ENCODE results near the gene KIF26A.

KIF26A gene

DNA sequence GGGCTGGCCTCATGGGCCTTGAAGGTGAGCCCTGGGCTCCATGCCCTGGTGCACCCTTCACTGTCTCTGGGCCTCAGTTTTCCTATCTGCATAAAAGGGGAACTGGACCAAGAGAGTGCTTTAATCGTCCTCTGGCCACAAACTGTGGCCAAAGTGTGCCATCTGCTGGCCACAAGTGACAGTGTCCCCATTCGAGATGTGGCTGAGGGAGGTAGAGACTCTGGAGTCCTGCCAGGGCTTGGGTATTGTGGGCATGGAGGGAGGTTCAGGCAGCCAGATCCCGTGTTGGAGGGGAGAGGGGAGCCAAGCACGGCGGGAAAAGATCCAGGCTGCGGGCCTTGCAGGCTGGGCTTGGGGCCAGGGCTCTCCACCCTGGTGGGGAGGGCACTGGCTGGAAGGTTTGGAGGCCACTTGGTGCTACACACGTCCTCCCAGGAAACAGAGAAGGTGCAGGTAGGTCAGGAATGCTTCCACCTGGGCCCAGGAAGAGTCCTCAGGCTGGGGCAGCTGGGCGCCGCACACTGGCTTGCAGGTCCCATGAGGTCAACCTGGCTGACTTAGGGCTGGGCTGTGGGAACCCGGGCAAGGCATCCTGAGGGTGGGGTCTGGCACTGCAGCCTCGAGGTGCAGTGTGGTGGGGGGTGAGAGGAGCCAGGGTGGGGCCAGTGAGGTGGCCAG lies 7.3 kb upstream of the KIF26A start:
- no peak overlapping the region for H3K4me3 ChIP-seq (ENCODE audit: low read depth, low read length)
- TF ChIP-seq CTCF (IDR thresholded peaks at IDR 0.05; ENCODE audit: borderline replicate concordance, insufficient read depth, low read depth, low read length), result peak; percentile 59; the same call in 1 of the 2 replicates

DNA sequence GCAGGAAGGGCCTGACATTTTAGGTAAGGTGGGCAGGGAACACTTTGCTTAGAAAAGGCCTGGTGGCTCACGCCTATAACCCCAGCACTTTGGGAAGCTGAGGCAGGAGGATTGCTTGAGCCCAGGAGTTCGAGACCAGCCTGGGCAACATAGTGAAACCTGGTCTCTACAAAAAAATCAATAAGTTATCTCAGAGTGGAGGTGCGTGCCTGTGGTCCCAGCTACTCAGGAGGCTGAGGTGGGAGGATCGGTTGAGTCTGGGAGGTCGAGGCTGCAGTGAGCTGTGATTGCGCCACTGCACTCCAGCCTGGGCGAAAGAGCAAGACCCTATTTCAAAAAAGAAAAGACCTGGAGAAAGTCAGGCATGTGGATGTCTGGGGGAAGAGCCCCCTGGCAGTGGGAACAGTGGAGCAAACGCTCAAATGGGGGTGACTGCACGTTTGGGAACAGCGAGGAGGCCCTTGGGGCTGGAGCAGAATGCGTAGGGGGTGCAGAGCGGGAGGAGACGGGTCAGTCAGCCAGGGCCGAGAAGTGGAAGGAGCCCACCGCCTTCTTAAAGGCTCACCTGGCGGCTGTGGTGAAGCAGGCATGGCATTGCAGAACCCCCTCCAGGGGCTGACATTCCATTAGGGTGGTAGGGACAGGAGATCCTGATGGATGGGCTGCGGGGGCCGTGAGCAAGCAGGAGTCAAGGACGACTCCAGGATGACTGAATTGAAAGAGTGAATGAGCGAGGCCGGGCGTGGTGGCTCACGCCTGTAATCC lies 6.2 kb upstream of the KIF26A start:
- TF ChIP-seq CTCF (IDR thresholded peaks at IDR 0.05; ENCODE audit: borderline replicate concordance, insufficient read depth, low read depth, low read length), result no peak
- no peak overlapping the region for H3K4me3 ChIP-seq (ENCODE audit: low read depth, low read length)

DNA sequence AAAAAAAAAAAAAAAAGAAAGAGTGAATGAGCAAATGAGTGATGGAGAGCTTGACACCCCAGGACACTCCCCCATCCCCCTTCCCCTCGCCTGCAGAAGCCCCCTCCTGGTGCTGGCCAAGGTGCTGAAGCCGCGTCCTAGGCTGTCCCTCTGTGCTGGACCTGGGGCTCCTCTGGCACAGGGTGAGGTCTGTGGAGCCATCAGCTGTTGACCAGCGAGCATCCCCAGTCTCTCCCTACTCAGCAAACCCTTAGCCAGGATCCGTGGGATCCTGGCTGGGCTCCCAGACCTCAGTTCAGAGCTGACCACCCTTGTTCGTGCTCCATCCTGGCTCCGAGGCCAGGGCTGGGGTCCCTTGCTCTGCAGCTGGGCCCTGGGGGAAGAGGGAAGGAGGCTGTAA lies 5.4 kb upstream of the KIF26A start:
- H3K4me3 ChIP-seq (ENCODE audit: low read depth, low read length), result no peak overlapping the region
- TF ChIP-seq CTCF (IDR thresholded peaks at IDR 0.05; ENCODE audit: borderline replicate concordance, insufficient read depth, low read depth, low read length), result no peak

GRCh38 chr14:104133496-104133895 lies 4.9 kb upstream of the KIF26A start:
- no peak for TF ChIP-seq CTCF (IDR thresholded peaks at IDR 0.05; ENCODE audit: borderline replicate concordance, insufficient read depth, low read depth, low read length)

DNA sequence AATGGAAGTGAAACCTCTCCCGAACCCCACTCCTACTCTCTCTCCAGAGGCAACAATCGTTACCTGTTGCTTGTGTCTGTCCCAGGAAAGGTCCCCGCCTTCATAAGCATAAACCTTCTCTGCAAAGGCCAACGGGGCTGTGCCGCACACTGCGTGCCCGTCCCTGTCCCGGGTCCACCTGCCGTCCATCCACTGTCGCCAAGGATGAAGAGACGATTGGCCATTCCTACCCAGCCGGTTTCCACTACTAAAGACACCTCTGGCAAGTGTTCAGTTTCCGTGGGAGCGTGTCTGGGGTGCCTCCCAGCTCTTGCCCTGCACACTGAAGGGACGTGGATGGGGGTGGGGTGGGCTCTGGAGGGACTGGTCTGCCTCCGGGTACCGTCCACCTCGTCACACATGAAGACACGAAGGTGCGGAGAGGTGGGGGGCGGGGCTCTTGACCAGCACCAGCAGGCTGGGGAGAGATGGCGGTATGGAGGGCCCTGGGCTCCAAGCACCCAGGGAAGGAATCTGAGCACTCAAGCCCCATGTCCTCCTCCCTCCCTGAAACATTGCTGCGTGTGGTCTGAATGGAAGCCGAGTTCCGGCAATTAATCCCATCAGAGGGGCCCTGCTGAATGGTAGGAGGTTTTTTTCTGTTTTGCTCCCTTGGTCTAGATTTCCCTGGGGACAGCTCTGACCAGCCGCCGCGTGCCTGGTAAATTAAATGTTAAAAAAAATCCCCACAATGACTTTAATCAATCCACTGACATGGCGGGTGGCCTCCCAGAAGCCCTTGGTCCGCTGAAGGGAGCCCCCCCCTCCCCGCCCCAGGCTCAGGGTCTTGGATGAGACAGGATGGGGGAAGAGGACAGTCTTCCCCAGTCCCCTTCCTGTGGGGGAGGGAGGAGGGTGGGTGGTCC lies 4.1 kb upstream of the KIF26A start:
- H3K4me3 ChIP-seq (ENCODE audit: low read depth, low read length), result no peak overlapping the region
- TF ChIP-seq CTCF (IDR thresholded peaks at IDR 0.05; ENCODE audit: borderline replicate concordance, insufficient read depth, low read depth, low read length), result no peak

More at GRCh38 chr14:104133496-104133895, 4.9 kb upstream of the KIF26A start:
- H3K4me3 ChIP-seq (ENCODE audit: low read depth, low read length), result no peak overlapping the region

DNA sequence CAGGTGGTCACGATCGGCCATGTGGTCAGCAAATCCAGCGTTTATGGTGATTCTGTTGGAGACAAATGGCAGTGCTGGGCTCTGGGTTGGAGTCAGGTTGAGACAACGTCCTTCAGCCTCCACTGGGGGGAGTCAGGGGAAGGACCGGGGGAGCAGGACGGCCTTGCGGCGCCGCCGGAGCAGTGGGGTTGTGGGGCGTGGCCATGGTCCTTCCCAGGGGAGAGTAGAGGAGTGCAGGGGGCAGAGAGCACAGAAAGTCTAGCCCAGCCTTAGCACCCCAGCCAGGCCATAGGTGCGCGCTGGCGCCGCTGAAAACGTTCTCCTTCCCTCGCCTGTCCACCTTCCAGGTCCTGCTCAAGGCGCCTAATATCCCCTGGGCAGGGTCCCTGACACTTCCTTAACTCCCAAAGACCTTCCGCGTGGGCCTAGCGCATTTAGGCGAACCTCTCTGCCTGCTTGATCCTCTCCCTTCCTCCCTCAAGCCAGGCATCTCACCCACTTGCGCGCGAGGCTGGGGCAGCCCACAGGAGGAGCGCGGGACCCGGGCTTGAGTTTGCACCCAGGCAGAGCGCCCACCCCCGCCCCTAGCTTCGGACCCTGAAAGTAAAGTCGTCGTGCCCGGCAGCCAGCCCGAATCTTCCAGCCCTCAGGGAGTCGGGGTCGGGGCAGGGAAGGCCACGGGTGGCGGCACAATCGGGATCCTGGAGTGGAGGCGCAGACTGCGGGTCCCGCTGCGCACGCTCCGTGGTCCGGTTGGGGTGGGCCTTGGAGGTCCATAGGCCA lies 3.1 kb upstream of the KIF26A start:
- H3K4me3 ChIP-seq (ENCODE audit: low read depth, low read length), result no peak overlapping the region

More for the DNA sequence above, 3.1 kb upstream of the KIF26A start:
- peak; percentile 21; the same call in 1 of the 2 replicates for TF ChIP-seq CTCF (IDR thresholded peaks at IDR 0.05; ENCODE audit: borderline replicate concordance, insufficient read depth, low read depth, low read length)
